Transverse colon (tissue), 4 donors: Measurements from ENCODE around the gene MBOAT1. TPM values are rescaled to one million over a fixed set of nuclear protein-coding genes. Genes with fewer than 3 reads are reported as not detected.

Experiments used
- DNase-seq: peaks from one replicate; pipeline ENCODE4 v3.0.0-alpha.2; 2019
- H3K27ac ChIP-seq, 4 donors: fragments of 200-600 bp; sonication (generic); 2 replicates each; pipeline ENCODE4 v1.5.1; 2016 to 2018; ENCODE audit warnings: inconsistent platforms in 4 of 4
- H3K27me3 ChIP-seq: fragments of 200-600 bp; sonication (generic); 2 replicates; pipeline ENCODE4 v1.5.1; 2017; ENCODE audit warnings: inconsistent platforms
- H3K36me3 ChIP-seq, 4 donors: fragments of 200-600 bp; sonication (generic); 2 replicates each; pipeline ENCODE4 v1.5.1; 2017 to 2019; ENCODE audit warnings: inconsistent platforms in 4 of 4
- H3K4me1 ChIP-seq, 4 donors: fragments of 200-600 bp; sonication (generic); 2 replicates each; pipeline ENCODE4 v1.5.1; 2017 to 2020; ENCODE audit warnings: inconsistent platforms in 4 of 4
- H3K4me3 ChIP-seq, 4 donors: fragments of 200-600 bp; sonication (generic); 1 replicate in 1 of 4; 2 replicates in 3 of 4; pipeline versions ENCODE4 v1.5.1 to v1.6.1; 2017 to 2019; ENCODE audit warnings: inconsistent platforms in 4 of 4
- H3K9me3 ChIP-seq, 2 donors: fragments of 200-600 bp; sonication (generic); 2 replicates each; pipeline ENCODE4 v1.5.1; 2017 to 2019; ENCODE audit warnings: inconsistent platforms in 2 of 2
- CTCF ChIP-seq, 5 experiments: fragments of 200-600 bp in 3 of 5; fragments of 450-650 bp in 2 of 5; sonication (generic) in 3 of 5; IDR thresholded peaks; 1 replicate in 2 of 5; 2 replicates in 3 of 5; pipeline ENCODE4 v1.5.1; 2016 to 2017; ENCODE audit warnings: antibody characterized with exemption in 5 of 5, inconsistent platforms in 3 of 5, mild to moderate bottlenecking in 2 of 5, moderate library complexity in 1 of 5
- EP300 ChIP-seq: sonication (generic); formaldehyde crosslinking; IDR thresholded peaks from one replicate; pipeline ENCODE4 v1.6.1; 2017; ENCODE audit warnings: antibody characterized with exemption, low read depth
- POLR2A ChIP-seq: fragments of 450-650 bp; IDR thresholded peaks from one replicate; pipeline ENCODE4 v1.6.1; 2016; ENCODE audit warnings: antibody characterized with exemption, mild to moderate bottlenecking, moderate library complexity
- POLR2AphosphoS5 ChIP-seq, 3 donors: sonication (generic); formaldehyde crosslinking; IDR thresholded peaks; one replicate each; pipeline ENCODE4 v1.6.1; 2016; ENCODE audit warnings: antibody characterized with exemption in 3 of 3
- WGBS, 2 donors: methylation state at CpG; one replicate each; pipeline ENCODE4 v1.1.5; 2018; ENCODE audit warnings: low coverage in 1 of 2; 5-methylcytosine and 5-hydroxymethylcytosine counted together
- in situ Hi-C, 4 donors: fragments of 200-750 bp; cut with MboI; loops; one replicate each; pipeline versions ENCODE4 v1.15.0 to v1.15.1; 2017; ENCODE audit warnings: low sequenced_read_pairs in 3 of 4, low pct_ligation_motif_present in 1 of 4, low pct_unique_long_range_greater_than_20kb in 1 of 4
- intact Hi-C: fragments of 100-400 bp; cut with DNase I; formaldehyde crosslinking; loops from one replicate; pipeline ENCODE4 v1.15.1; 2023; ENCODE audit warnings: low total_unique reads
- total RNA-seq, 4 donors: library from RNA; depleted of rRNA; stranded (reverse); fragments of >200 nt; gene quantifications; one replicate each; pipeline ENCODE4 v1.1.0, GENCODE V29; 2016

MBOAT1 gene
- total RNA-seq, 4 donors from 2014 or later = 10.3 to 85.3 (median 66.5) TPM

DNA sequence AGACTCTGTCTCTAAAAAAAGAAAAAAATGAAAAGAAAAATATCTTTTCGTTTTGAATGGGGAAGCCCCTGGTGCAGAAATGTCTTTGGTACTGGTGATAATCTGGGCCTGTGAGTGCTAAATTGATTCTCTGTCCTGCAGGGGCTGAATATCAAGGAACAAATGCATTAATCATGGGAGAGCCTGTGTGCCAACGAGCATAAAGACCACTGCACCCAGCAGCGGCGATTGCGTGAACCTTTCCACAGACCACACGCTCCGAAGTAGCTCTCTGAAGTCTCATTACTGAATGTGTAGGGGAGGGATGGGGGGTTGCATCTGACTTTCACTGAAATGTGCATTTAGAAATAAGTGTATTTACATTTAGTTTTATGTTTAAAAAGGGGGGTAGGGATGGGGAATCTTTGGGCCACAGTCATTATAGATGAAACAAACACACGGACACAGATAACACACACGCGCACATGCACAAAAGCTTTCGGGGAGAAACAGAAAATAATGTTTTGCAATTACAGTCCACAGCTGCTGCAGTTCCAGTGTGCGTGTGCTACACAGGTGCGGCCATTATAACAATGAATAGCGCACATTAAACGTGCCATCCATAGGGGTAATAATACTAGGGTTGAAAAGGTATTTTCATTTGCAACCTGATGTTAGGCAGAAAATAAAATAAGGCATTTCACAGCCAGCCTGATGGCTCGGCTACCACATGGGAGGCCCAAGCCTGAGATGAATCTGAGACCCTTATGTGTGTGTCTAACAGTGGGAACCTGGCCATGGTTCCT is 154.0 kb downstream of the MBOAT1 start:
- intact Hi-C loops (no loop called here), in situ Hi-C loops (loop anchor here in 3 of 4 donors (10.0 to 25.0 kb wide), 3 partner anchors 1071 to 1474 kb away; no protein-coding TSS in a partner anchor)
- Histone ChIP-seq H3K27ac (no peak overlapping the region), H3K27me3 (no peaks in the 10 kb centered on the region), H3K4me1 (no peaks in the 10 kb centered on the region), H3K36me3 (no peaks in the 10 kb centered on the region), H3K9me3 (no peaks in the 10 kb centered on the region), H3K4me3 (no peak overlapping the region)
- TF ChIP-seq POLR2AphosphoS5 (IDR thresholded peaks at IDR 0.05) (no peak), CTCF (IDR thresholded peaks at IDR 0.05) (no peak), POLR2A (no peak), EP300 (no peak)
- no peak for DNase-seq
- WGBS, 2 donors = 79 to 89% methylated on average over 14 to 16 of the region's 16 CpGs

DNA sequence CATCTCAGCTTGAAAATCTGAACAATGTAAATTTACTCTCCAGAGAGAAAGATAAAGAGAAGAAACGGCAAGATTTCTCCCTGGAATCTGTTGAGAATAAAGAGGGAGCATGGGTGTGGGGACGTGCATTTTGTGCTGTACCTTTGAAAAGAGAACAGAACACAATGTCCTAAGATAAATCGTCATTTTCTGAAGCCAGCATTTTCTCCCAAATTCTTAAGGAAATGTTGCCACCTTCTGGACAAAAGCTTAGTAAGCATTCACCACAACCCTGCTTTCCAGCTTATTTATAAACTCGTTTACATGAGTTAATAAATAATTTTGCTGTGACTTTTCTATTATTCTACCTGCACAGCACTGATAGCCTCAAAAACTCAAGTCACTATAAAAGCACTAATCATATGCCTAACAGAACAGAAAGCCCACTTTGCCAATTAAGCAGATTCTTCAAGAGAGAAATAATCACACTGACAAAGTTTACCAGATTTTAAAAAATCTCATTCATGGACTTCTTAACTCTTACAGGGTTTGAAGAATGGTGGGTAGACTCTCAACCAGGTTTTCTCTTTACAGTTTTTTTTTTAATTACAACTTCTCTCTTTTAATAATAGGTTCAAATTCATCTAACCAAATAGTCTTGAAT is 155.8 kb downstream of the MBOAT1 start:
- WGBS, 2 donors = 9 to 21% methylated on average over 4 of the region's 4 CpGs
- in situ Hi-C loops = loop anchor here in 3 of 4 donors (10.0 to 25.0 kb wide), 3 partner anchors 1069 to 1472 kb away; no protein-coding TSS in a partner anchor
- TF ChIP-seq CTCF (IDR thresholded peaks at IDR 0.05) (peak; percentile 20 to 42 (median 36)), EP300 (no peak)
- Histone ChIP-seq H3K36me3 (no peaks in the 10 kb centered on the region), H3K4me1 (no peaks in the 10 kb centered on the region), H3K27ac (no peak overlapping the region), H3K9me3 (no peaks in the 10 kb centered on the region), H3K4me3 (no peak overlapping the region), H3K27me3 (no peaks in the 10 kb centered on the region)
- no peak for DNase-seq
- intact Hi-C loops = no loop called here

GRCh38 chr6:20055916-20056315 is 156.4 kb downstream of the MBOAT1 start:
- no peaks in the 10 kb centered on the region for H3K36me3 ChIP-seq
- H3K27ac ChIP-seq = no peak overlapping the region
- intact Hi-C loops (no loop called here), in situ Hi-C loops (loop anchor here in 3 of 4 donors (10.0 to 25.0 kb wide), 3 partner anchors 1069 to 1471 kb away; no protein-coding TSS in a partner anchor)
- H3K27me3 ChIP-seq = no peaks in the 10 kb centered on the region
- WGBS, 2 donors = 77 to 83% methylated on average over 7 of the region's 7 CpGs
- no peak for DNase-seq
- no peaks in the 10 kb centered on the region for H3K9me3 ChIP-seq
- H3K4me1 ChIP-seq = no peaks in the 10 kb centered on the region
- TF ChIP-seq POLR2AphosphoS5 (IDR thresholded peaks at IDR 0.05) (no peak), POLR2A (no peak), CTCF (IDR thresholded peaks at IDR 0.05) (no peak), EP300 (no peak)
- no peak overlapping the region for H3K4me3 ChIP-seq

Other genes starting within 250 kb of the MBOAT1 start
- 10 to 100 TPM in 1 of 4 donors, 1 to 10 TPM in 3; 2.2 to 16.3 (median 5.6) TPM for gene E2F3, start 189.4 kb upstream of the MBOAT1 start, total RNA-seq